Heart left ventricle (tissue), 13 donors: ENCODE measurements around the gene INO80C.

Experiments used
- POLR2A ChIP-seq, 2 donors: fragments of 450-650 bp; IDR thresholded peaks; one replicate each; pipeline ENCODE4 v1.6.1; 2017; ENCODE audit warnings: antibody characterized with exemption in 2 of 2, mild to moderate bottlenecking in 2 of 2, moderate library complexity in 2 of 2
- TF ChIP-seq, protein P1 (sequence below), 12 donors: fragments of 200-600 bp; sonication (generic) in 4 of 12; IDR thresholded peaks; one replicate each; pipeline versions ENCODE4 v1.5.0 to v1.8.0; 2018 to 2022; ENCODE audit warnings: antibody characterized with exemption in 12 of 12, mild to moderate bottlenecking in 5 of 12
- donor health status: ischemic (EF 13 %, LVEDD 7.1; RV severe dilation, severe dysfunction).
- donor health status: DM: no; HTN: yes; CAD: no.
- donor health status: DM: no; HTN: no; CAD: no.
- donor health status: ischemic (EF 25% LVEDD 6.9; RV normal size, moderate dysfunction).
- donor health status: ischemic (EF 25% LVEDD 5.7; RV mildly dilated, moderate dysfunction).
- donor health status: ischemic (EF 35%, LVEDD 5.7; RV mildly dilated, moderate dysfunction).
- donor health status: nonischemic (EF 11% LVEDD 7.7; RV severe dilation, severe dysfunction).
- donor health status: DM: yes; HTN: yes; CAD: no.
- donor health status: PGD.
- donor health status: ischemic (EF 29% LVEDD 5.4; RV normal size, mild dysfunction).
- donor health status: nonischemic (EF 23%, LVEDD 6.1; RV moderate dilation, normal function).

GRCh38 chr18:35516789-35517188 lies 19.0 kb upstream of the INO80C start:
- TF ChIP-seq POLR2A (IDR thresholded peaks at IDR 0.05), result no peak
- TF ChIP-seq, protein P1, sequence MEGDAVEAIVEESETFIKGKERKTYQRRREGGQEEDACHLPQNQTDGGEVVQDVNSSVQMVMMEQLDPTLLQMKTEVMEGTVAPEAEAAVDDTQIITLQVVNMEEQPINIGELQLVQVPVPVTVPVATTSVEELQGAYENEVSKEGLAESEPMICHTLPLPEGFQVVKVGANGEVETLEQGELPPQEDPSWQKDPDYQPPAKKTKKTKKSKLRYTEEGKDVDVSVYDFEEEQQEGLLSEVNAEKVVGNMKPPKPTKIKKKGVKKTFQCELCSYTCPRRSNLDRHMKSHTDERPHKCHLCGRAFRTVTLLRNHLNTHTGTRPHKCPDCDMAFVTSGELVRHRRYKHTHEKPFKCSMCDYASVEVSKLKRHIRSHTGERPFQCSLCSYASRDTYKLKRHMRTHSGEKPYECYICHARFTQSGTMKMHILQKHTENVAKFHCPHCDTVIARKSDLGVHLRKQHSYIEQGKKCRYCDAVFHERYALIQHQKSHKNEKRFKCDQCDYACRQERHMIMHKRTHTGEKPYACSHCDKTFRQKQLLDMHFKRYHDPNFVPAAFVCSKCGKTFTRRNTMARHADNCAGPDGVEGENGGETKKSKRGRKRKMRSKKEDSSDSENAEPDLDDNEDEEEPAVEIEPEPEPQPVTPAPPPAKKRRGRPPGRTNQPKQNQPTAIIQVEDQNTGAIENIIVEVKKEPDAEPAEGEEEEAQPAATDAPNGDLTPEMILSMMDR (IDR thresholded peaks at IDR 0.05), result no peak
